Measurements from ENCODE around the gene PLIN5.

The PLIN5 gene

GRCh38 chr19:4477034-4477801 is 57.8 kb downstream of the PLIN5 start:
- no peak for DNase-seq

GRCh38 chr19:4474514-4475022 is 60.5 kb downstream of the PLIN5 start:
- peak in 2 of 3 donors; percentile 37 to 47 for DNase-seq

GRCh38 chr19:4473763-4474513 is 61.1 kb downstream of the PLIN5 start:
- no peak for DNase-seq

- no peak for DNase-seq
These were observed 61.8 kb downstream of the PLIN5 start for GRCh38 chr19:4473011-4473762.
